Measurements from ENCODE around the gene MVD.

DNA sequence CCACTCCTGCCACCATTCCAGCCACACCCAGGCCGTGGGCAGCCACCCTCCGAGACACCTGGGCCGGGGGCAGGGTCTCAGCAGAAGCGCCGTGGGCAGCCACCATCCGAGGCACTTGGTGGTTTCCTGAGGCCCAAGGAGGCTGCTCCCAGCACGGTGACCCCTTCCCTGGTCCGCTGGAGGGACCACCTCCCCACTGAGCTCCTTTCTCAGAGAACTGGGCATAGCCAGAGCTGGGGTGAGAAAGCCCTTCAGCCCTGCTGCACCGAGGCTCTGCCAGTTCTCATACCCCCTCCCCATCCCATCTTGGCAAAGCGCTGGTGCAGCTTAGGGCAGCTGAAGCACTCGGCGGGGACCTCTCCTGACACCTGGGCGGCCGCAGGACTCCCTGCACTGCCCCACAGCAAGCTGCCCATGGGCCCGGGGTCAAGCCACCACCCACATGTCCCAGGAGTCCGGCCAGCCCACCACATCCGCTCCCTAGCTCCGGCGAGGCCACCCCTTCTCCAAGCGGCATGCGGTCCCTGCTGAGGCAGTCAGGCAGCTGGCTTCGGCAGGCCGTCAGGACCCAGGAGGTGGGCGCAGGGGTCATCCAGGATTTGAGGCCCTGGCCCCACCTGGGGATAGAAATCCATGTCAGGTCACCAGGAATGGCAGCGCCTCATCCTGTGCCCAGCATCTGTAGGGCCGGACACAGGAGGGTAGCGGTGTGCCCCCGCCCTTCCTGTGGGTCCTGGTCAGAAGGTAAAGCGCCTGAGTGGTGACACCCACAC is 10.7 kb downstream of the MVD start:
- no peak for TF ChIP-seq CTCF (IDR thresholded peaks at IDR 0.05 in 8 of 11, conservative IDR thresholded peaks at IDR 0.05 in 3 of 11)
- no peak for TF ChIP-seq POLR2A (IDR thresholded peaks at IDR 0.05)

Data from spleen (tissue), 7 donors.